ENCODE measurements around the gene EXOC4.

Gene EXOC4

DNA sequence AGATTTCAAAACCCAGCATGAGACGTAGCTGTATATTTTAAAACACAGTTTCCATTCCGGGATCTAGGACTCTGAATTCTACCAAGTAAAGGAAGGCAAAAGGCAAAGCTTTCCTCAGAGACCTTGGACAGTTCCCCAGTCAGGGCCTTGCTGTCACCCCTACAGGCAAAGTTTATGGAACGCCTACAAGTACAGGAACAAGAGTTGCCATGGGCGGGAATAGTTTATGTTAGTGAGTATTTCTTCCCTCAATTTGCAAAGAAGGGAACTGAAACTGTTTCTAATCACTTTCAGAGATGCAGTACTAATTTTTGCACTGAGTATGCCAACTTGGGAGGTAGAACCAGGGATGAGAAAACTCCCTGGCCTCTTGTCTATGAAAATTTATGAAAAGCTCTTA is 806.1 kb downstream of the EXOC4 start:
- Histone ChIP-seq H2AFZ (ENCODE audit: low read length) (no peak overlapping the region), H3F3A (ENCODE audit: insufficient read depth, low read length) (no peaks in the 10 kb centered on the region), H3K9me3 (ENCODE audit: low read length) (no peaks in the 10 kb centered on the region), H3K9me2 (ENCODE audit: low read depth, low read length) (no peaks in the 10 kb centered on the region), H3K4me3 (ENCODE audit: low read depth, low read length, poor library complexity, severe bottlenecking) (no peak overlapping the region), H3K79me2 (ENCODE audit: insufficient read depth, low read length) (no peaks in the 10 kb centered on the region), H3K9ac (ENCODE audit: low read length) (no peak overlapping the region), H3K27ac (ENCODE audit: low read depth, low read length, poor library complexity, severe bottlenecking) (no peak overlapping the region), H4K20me1 (ENCODE audit: insufficient read depth, low read length) (no peaks in the 10 kb centered on the region), H3K36me3 (ENCODE audit: insufficient read depth, low read length) (no peaks in the 10 kb centered on the region), H3K4me1 (ENCODE audit: insufficient read depth, low read length, severe bottlenecking) (no peaks in the 10 kb centered on the region), H3K27me3 (ENCODE audit: insufficient read depth, low read length) (no peaks in the 10 kb centered on the region), H3K4me2 (ENCODE audit: low read length) (no peak overlapping the region)
- TF ChIP-seq EZH2 (IDR thresholded peaks at IDR 0.05; ENCODE audit: borderline replicate concordance, low read length) = no peak
- TF ChIP-seq, protein P1, sequence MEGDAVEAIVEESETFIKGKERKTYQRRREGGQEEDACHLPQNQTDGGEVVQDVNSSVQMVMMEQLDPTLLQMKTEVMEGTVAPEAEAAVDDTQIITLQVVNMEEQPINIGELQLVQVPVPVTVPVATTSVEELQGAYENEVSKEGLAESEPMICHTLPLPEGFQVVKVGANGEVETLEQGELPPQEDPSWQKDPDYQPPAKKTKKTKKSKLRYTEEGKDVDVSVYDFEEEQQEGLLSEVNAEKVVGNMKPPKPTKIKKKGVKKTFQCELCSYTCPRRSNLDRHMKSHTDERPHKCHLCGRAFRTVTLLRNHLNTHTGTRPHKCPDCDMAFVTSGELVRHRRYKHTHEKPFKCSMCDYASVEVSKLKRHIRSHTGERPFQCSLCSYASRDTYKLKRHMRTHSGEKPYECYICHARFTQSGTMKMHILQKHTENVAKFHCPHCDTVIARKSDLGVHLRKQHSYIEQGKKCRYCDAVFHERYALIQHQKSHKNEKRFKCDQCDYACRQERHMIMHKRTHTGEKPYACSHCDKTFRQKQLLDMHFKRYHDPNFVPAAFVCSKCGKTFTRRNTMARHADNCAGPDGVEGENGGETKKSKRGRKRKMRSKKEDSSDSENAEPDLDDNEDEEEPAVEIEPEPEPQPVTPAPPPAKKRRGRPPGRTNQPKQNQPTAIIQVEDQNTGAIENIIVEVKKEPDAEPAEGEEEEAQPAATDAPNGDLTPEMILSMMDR (IDR thresholded peaks at IDR 0.05; ENCODE audit: low read length) = no peak

DNA sequence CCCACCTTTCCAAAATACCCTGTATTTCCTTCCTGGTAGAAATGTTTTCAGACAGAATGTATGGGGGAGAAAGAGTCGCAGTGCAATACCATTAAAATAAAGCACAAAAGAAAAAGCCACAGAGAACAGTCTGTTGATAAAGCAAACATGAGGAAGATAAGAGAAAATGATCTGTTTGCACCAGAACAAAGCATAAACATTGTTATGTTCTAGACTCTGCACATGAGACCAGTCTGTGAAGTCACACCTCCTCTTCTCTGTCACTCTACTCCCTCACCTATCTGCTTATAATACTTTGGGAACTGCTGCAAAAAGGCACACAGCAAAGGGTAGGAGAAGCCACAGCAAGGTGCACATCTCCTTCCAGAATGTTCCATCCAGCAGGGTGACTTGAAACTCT is 807.0 kb downstream of the EXOC4 start:
- Histone ChIP-seq H3K9me3 (ENCODE audit: low read length) (no peaks in the 10 kb centered on the region), H4K20me1 (ENCODE audit: insufficient read depth, low read length) (no peaks in the 10 kb centered on the region), H3K79me2 (ENCODE audit: insufficient read depth, low read length) (no peaks in the 10 kb centered on the region), H3K9ac (ENCODE audit: low read length) (no peak overlapping the region), H3K4me3 (ENCODE audit: low read depth, low read length, poor library complexity, severe bottlenecking) (no peak overlapping the region), H3K27ac (ENCODE audit: low read depth, low read length, poor library complexity, severe bottlenecking) (no peak overlapping the region), H3K4me2 (ENCODE audit: low read length) (no peak overlapping the region), H3K27me3 (ENCODE audit: insufficient read depth, low read length) (no peaks in the 10 kb centered on the region), H3F3A (ENCODE audit: insufficient read depth, low read length) (no peaks in the 10 kb centered on the region), H3K36me3 (ENCODE audit: insufficient read depth, low read length) (no peaks in the 10 kb centered on the region), H3K4me1 (ENCODE audit: insufficient read depth, low read length, severe bottlenecking) (no peaks in the 10 kb centered on the region), H3K9me2 (ENCODE audit: low read depth, low read length) (no peaks in the 10 kb centered on the region), H2AFZ (ENCODE audit: low read length) (no peak overlapping the region)
- TF ChIP-seq, protein P1 (IDR thresholded peaks at IDR 0.05; ENCODE audit: low read length) = no peak
- no peak for TF ChIP-seq EZH2 (IDR thresholded peaks at IDR 0.05; ENCODE audit: borderline replicate concordance, low read length)

DNA sequence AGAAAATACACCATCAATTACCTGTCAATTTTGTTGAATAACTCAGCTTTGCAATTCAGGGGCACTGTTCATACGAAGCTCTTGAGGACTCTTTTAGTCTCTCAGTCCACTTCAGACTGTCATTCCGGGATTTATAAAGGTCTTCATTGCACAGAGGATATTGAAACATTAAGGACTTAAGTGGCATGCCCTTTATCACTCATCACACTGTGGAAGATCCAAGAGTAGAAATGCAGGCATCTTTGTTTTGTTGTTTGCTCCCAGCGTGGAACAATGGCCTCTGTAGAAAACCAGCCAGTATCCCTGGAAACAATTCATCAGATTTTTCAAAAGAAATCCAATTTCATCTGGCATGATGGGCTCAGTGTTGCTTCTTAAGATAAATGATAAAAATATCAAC is 808.0 kb downstream of the EXOC4 start:
- Histone ChIP-seq H3K4me1 (ENCODE audit: insufficient read depth, low read length, severe bottlenecking) (no peaks in the 10 kb centered on the region), H3K9me2 (ENCODE audit: low read depth, low read length) (no peaks in the 10 kb centered on the region), H2AFZ (ENCODE audit: low read length) (no peak overlapping the region), H3K4me3 (ENCODE audit: low read depth, low read length, poor library complexity, severe bottlenecking) (no peak overlapping the region), H3K27ac (ENCODE audit: low read depth, low read length, poor library complexity, severe bottlenecking) (no peak overlapping the region), H3K4me2 (ENCODE audit: low read length) (no peak overlapping the region), H3F3A (ENCODE audit: insufficient read depth, low read length) (no peaks in the 10 kb centered on the region), H3K9me3 (ENCODE audit: low read length) (no peaks in the 10 kb centered on the region), H4K20me1 (ENCODE audit: insufficient read depth, low read length) (no peaks in the 10 kb centered on the region), H3K79me2 (ENCODE audit: insufficient read depth, low read length) (no peaks in the 10 kb centered on the region), H3K9ac (ENCODE audit: low read length) (no peak overlapping the region), H3K36me3 (ENCODE audit: insufficient read depth, low read length) (no peaks in the 10 kb centered on the region), H3K27me3 (ENCODE audit: insufficient read depth, low read length) (no peaks in the 10 kb centered on the region)
- TF ChIP-seq, protein P1 (IDR thresholded peaks at IDR 0.05; ENCODE audit: low read length) = no peak

All from OCI-LY1 (cell line).